ENCODE measurements around the gene MOV10.

MOV10 gene

DNA sequence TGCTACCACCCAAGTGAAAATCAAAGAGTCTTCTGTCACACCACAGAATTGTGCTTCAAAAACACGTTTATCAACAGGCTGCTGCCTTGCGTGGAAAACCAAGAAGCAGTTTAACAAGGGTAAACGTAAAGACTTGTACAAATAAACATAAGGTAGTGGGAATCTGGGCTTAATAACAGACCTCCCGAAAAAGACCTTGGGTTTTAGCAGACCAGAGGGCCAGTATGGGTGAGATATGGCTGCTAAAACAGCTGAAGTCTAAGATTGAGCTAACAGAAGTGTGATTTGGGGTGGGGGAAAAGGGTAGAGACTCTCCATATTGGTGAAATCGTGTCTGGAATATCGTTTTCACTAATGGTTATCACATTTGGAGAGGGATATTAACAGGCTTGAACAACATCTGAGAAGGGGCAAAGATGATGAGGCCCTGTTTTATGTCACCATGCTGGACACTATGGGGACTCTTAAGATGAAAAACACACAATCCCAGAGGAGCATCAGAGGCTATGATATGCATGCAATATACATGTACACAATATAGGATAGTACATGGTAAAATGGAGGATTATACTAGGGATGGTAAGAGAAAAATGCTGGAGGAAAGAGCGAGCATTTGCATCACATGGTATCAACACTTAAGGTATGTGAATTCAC, 1.4 kb downstream of the MOV10 start:
- no peak for DNase-seq

GRCh38 chr1:112676543-112676942, 2.1 kb downstream of the MOV10 start:
- no peak for DNase-seq

DNA sequence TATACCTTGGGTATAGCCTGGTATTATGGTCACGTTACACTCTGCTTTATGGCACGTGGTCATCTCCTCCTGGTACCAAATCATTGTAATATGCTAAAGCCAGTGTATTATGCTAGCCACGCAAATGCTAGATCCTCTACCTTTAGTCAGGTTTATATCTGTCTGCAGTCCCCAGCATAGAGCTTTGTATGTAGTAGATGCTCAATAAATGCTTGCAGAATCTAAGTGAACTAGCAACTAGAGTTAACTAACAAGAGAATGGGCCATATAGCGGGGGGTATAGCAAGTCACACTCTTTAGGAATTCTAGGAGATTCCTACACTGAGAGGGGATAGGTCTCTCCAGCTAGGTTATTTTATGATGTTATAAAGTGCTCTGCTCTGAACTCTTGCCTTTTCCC, 3.0 kb downstream of the MOV10 start:
- DNase-seq: no peak

DNA sequence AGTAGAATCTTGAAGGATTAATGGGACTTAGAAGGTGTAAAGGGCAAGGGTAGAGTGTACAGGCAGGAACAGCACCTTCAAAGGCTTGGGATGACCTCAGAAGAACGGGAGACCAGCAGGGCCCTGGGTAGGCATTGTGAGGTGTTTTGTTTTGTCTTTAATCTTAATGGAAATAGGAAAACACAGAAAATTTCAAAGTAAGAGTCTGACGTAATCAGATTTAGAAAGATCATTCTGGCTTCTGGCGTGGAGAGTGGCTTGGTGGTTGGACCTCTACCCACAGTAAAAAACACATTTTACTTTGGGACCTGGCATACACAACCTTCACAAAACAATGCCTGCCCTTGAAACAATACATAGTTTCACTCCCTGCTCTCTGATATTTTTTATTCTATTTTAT, 4.1 kb downstream of the MOV10 start:
- no peak for DNase-seq

- no peak for DNase-seq
These were observed 11.5 kb downstream of the MOV10 start for GRCh38 chr1:112685913-112686312.

DNA sequence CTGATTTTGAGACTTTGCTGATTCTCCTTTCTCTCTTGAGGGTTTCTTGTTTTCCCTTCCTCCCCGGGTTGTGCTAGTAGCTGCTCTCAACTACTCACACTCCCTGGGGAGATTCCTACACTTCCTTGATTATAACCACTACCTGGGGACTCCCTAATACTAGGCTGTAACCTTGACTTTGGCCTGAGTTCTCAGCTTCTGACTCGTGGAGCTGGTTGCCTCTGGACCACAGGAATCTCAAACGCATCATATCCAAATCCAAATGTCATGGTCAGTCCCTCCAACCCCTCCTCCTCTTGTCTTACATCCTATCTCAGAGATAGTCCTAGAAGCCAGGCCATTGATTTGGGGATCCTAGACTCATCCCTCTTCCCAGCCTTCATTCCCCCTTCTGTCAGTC, 12.0 kb downstream of the MOV10 start:
- no peak for DNase-seq

DNA sequence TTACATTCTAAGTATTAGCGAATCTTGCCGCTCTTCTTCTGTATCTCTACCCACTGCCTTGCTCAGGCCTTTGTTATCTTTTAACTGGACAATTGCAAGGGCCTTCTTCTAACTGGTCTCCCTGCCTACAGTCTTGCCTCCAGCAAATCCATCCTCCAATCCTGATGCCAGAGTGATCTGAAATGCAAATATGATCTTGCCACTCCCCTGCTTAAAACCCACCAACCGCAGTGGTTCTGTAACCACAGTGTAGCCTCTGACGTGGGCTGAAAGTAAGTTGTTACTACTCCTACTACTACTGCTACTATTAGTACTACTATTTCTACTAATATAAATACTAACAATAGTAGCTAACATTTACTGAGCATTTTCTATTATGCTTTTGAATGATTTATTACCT, 12.4 kb downstream of the MOV10 start:
- DNase-seq: no peak

DNA sequence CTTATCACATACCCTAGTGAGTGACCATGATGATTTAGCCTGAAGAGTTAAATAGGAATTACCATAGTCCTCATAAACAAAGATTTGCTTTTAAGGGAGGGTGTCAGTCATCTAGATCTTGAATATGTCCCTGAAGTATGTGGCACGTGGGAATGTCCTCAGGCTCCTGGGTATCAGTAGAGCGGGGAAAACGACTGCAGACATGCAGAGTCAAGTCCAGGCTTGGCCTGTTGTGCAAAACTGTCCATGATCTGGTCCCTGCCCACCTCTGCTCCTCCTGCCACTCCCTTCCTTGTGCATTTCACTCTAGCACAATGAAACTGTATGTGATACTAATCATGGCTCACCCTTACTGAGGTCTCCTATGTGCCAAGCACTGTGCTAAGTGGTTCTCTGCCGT, 12.9 kb downstream of the MOV10 start:
- DNase-seq: no peak

DNA sequence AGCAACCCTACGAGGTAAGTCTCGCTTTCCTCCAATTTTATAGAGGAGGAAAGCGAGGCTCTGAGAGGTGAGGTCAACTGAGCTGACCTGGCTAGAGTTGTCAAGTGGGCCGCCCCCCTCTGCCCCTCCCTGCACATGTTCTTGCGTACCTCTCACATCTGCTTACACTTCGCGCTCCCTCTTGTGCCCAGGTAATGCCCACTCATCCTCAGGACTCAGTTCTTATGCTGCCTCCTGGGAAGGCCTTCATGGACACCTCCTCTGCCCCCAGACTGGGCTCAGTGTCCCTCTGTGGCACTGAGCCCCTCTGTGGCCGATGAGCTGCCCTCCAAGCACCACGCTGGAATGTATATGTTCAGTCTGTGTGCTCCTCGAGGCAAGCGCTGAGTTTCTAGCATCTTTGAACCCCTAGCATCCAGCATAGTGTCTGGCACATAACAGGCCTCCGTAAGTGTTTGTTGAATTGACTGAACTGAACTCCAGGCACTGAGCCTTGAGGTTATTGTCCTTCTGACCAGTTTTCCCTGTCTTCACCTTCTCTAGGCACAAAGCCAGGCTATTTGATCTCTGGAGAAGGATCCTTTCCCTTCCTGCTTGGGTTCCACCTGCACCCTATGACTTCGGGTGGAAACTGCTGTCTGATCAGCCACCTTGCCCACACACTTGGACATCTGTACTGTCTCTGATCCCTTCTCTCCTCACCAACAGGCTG, 13.5 kb downstream of the MOV10 start:
- no peak for DNase-seq

DNA sequence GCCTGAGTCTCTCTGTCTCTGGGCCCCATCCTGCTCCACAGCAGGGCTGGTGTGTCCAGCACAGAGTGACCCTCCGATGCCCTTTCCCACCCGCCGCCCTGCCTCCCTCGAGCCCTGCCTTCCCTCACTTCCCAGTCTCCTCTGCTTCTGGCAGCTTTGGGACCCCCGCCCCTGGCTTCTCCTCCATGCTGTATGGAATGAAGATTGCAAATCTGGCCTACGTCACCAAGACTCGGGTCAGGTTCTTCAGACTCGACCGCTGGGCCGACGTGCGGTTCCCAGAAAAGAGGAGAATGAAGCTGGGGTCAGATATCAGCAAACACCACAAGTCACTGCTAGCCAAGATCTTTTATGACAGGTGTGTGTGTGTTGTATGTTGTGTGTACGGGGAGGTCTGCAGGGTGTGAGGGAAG, 14.3 kb downstream of the MOV10 start:
- no peak for DNase-seq

DNA sequence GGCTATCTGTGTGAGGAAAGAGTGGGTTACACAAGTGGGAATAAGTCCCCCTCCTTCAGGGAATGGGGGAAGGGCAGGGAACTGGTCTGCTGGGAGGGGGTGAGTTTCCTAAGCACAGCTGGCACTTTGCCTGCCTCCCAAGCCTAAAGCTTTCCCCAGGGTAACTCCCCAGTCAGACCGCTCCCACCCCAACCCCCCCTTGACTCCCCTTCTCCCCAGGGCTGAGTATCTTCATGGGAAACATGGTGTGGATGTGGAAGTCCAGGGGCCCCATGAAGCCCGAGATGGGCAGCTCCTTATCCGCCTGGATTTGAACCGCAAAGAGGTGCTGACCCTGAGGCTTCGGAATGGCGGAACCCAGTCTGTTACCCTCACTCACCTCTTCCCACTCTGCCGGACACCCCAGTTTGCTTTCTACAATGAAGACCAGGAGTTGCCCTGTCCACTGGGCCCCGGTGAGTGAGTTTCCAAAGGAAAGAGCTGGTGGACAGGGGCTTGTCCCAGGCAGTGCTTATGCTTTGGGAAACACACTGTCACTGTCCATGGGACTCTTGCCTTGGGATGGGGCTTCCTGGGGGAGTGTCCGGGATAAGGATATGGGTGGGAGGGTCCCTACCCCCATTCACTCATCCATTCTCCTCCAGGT, 14.9 kb downstream of the MOV10 start:
- DNase-seq: no peak

- DNase-seq: no peak
These were observed 15.4 kb downstream of the MOV10 start for GRCh38 chr1:112689842-112690237.

- DNase-seq: no peak
These were observed 18.2 kb downstream of the MOV10 start for GRCh38 chr1:112692681-112693080.

GRCh38 chr1:112693821-112694220, 19.4 kb downstream of the MOV10 start:
- no peak for DNase-seq

DNA sequence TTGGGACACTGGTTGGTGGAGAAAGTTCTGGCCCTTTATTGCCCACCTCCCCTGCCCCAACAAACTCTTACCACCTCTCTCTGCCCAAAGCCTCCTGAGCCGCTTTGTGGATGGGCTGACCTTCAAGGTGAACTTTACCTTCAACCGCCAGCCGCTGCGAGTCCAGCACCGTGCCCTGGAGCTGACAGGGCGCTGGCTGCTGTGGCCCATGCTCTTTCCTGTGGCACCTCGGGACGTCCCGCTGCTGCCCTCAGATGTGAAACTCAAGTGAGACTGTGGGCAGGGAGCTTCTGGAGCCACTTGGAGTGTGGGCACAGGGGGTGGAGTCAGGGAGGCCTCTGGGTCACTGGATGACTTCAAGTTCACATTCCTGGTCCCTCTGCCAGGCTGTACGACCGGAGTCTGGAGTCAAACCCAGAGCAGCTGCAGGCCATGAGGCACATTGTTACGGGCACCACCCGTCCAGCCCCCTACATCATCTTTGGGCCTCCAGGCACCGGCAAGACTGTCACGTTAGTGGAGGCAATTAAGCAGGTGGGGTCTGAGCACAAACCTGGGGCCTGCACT, 20.0 kb downstream of the MOV10 start:
- no peak for DNase-seq

DNA sequence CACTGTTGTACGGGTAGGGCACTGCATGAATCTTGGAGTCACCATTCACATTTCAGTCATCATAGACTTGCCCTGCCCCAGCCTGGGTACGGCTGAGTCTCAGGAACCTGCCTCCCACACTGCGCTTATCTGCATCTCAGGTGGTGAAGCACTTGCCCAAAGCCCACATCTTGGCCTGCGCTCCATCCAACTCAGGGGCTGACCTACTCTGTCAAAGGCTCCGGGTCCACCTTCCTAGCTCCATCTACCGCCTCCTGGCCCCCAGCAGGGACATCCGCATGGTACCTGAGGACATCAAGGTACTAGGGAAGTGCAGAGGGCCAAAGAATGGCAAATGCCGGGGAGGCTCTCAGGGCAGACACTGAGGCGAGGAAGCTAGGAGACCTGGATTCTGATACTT, 20.8 kb downstream of the MOV10 start:
- no peak for DNase-seq

DNA sequence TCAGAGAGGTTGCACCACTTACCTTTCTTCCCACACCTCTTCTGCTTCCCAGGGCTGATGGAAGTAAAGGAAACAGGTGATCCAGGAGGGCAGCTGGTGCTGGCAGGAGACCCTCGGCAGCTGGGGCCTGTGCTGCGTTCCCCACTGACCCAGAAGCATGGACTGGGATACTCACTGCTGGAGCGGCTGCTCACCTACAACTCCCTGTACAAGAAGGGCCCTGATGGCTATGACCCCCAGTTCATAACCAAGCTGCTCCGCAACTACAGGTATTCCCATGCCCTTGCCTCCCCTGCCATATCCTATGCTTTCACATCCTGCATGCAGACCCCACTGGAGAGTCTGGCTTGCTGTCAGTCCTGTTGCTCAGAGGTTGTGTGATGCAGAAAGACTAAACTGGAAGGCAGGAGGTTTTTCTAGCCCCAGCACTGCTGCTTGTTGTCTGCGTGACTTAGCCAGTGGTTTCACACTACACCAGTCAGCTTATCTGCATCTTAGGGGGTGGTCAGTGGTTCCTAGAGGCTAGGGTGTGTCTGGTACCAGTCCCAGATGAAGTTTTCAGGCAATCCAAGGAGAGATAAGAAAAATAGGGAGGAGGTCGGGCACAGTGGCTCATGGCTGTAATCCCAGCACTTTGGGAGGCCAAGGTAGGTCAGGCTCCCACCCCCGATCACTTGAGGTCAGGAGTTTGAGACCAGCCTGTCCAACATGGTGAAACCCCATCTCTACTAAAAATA, 22.3 kb downstream of the MOV10 start:
- no peak for DNase-seq

GRCh38 chr1:112697781-112698201, 23.3 kb downstream of the MOV10 start:
- DNase-seq: no peak

- DNase-seq: no peak
These were observed 24.2 kb downstream of the MOV10 start for GRCh38 chr1:112698366-112699310.

DNA sequence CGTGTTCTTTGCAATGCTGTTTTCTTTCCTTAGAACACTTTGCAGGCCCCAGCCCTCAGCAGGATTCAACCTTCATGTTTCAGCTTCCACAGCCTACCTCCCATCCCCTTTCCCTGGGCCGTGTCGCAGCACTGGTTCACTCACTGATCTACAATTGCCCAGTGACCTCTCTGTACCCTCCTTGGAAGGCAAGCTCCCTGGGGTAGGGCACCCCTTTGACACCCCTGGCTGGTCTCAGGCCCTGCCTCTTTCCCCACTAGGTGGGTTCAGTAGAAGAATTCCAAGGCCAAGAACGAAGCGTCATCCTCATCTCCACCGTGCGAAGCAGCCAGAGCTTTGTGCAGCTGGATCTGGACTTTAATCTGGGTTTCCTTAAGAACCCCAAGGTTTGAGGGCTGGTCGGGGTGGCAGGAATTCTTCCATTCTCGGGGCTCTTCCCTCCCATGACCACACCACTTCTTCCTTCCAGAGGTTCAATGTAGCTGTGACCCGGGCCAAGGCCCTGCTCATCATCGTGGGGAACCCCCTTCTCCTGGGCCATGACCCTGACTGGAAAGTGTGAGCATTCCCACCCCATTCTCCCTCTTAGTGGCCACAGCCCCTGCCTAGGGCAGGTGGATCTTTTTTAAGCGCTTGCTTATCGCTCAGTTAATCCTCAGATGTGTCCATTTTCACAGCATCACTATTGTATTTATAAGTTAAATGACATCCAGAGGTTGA, 25.1 kb downstream of the MOV10 start:
- no peak for DNase-seq

Measured in DMS 273 treated with DMSO at 0.1 percent for 48 hours (cell line).